GM21723 (cell line): ENCODE results near the gene ENOX1.
"Not testable (repeated sequence)": the region's sequence is repeated elsewhere in the genome, so short reads cannot be mapped to it uniquely, and the experiment has no call there.

ENCODE experiments used
- ATAC-seq: cut with Tn5 transposase; IDR thresholded peaks from one replicate; pipeline ENCODE4 v1.9.1; 2021; ENCODE audit warnings: mild to moderate bottlenecking, moderate library complexity; ENCODE audit not compliant: unreplicated experiment

ENOX1 gene

DNA sequence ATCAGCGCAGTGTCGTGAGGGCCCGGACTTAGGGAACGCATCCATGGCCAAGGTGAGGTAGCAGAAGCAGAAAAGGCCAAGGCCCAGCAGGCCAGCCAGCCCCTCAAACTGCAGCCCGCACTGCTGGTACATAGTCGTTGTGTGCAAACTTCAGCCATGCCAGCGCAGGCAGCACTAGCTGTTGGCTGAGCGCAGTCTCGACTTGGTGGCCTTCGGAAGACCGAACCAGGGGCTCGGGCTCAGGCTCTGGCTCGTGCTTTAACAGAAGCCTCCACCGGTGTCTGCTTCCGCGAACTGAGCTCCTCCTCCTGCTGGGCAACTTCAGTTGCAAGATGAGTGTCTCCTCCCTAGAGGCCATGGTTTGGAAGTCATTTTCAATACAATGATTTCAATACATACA is 605.9 kb downstream of the ENOX1 start:
- ATAC-seq, result no peak

GRCh38 chr13:43180036-43180660 is 606.6 kb downstream of the ENOX1 start:
- no peak for ATAC-seq

DNA sequence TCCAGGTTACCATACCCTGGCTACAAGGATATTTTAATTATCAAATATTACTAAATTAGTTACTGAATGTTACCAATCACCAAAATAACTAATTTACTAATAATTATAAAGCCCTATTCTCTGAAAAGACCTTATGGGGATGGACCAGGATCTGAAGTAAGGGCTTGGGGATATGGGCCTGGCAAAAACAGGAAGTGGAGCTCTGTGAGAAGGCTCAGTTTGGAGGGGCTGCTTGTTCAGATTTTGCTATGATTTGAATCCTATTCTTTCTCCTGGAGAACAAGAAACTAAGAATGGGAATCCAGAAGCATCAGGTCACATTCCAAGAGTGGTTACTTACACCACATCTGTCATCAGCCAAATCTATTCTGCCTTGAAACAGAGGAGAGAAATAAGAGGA is 615.3 kb downstream of the ENOX1 start:
- ATAC-seq, result no peak

DNA sequence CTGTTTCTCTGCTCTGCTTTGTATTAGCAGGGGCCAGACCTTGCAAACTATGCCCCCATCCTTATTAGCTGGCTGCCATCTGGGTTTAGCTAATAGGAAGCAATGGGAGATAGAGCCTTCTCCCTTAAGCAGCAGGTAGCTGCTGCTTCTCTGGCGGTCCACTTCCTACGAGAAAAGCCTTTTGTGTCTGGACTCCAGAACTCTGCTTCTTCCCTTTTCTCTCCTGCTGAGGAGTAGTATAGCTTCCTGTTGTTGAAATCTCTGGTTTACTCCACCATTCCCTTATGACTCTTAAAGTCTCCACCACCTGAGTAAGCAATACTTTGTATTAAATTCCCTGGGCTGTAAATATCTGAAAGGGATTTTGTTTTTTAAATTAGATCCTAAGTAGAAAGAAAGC is 616.3 kb downstream of the ENOX1 start:
- ATAC-seq, result no peak

- not testable (repeated sequence) for ATAC-seq
Observed at GRCh38 chr13:43168434-43168833, 618.3 kb downstream of the ENOX1 start.

GRCh38 chr13:43167731-43168130 is 619.0 kb downstream of the ENOX1 start:
- no peak for ATAC-seq

DNA sequence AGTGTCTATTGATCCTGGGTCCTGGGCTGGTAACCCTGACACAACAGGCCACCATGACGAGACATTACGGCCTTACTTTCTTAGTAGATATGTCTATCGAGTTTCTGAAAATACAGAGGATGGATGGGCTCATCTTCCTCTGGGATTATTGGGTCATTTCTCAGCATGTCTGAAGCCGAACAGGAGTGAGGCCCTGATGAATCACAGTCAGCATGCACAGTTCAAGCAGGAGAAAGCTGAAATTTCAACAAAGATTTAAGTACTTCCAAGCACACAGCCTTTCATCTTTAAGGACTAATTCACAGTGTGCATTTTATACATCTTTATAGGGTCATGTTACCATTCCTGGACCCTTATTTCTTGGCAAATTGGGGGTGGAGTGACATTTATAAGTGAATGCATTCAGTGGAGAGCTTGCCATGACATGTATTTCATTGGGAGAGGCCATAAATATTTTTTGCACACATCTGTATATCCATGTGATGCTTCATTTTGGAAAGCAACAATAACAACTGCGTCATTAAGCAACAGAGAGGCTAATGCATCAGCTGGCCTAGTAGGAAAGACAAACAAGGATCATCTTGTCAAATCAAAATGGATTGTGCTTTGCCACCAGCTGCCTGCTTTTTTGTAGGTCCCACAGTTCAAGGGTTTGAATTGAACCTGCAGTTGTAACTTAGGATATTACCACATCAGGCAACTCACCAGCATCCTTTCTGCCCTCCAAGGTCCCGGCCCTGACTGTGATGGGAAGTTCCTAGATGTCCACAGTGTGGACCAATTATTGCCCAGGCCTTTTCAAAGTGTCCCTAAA is 619.9 kb downstream of the ENOX1 start:
- ATAC-seq, result no peak
